CD4-positive, alpha-beta T cell treated with Interleukin-6 for 4 hours (primary cell): ENCODE results near the gene ABHD3.
"Not testable (repeated sequence)": the region's sequence is repeated elsewhere in the genome, so short reads cannot be mapped to it uniquely, and the experiment has no call there.

Source experiments
- DNase-seq: peaks from one replicate; pipeline ENCODE4 v3.0.0-alpha.2; 2020; ENCODE audit warnings: mixed read lengths

The ABHD3 gene

DNA sequence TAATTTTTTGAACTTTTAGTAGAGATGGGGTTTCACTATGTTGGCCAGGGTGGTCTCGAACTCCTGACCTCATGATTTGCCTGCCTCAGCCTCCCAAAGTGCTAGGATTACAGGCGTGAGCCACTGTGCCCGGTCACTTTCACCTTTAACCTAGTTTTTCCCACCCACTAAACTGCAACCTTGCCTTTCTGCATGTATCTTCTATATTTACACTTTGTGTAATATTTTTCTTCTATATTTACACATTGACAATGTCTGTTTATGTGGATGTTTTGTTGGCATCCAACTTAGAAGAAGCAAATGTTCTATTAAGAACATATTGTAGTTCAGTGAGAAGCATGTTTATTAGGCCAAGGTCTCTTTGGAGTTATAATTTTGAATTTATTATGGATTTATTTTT is 65.8 kb downstream of the ABHD3 start:
- DNase-seq: no peak

DNA sequence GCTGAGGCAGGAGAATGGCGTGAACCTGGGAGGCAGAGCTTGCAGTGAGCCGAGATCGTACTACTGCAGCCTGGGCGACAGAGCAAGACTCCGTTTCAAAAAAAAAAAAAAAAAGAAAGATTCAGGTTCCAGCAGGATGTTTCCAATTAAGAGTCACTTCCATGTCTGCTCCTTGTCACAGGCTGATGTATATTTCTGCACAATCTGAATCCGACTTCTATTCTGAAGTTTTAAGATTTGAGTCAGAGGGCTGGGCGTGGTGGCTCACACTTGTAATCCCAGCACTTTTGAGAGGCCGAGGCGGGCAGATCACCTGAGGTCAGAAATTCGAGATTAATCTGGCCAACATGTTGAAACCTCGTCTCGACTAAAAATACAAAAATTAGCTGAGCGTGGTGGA is 67.8 kb downstream of the ABHD3 start:
- no peak for DNase-seq

DNA sequence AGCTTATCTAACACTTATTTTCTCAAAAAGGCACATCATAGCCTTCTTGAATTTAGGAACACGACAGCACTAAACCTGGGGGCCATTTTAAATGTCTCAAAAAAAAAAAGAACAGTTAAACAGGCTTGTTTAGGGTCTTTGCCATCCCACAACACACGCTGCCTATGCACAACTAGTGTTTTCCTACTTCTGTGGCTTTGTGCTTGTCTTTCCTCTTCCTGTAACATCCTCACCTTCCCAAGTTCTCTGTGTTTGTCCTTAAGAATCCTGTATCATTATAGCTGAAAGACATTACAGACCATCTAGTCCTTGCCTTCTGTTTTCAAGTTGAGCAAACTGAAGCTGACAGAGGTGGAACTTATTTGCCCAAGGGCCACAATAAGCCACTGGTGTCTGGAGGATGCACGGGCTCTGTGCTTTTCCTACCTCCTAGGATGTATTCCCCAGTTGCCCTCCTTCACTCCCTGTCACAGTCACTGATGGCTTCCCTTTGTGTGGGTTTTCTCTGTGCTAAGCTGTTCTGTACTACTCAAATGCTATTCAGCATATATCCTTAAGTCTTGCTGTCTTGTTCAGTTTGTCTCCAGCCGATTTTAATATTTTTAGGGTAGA is 69.9 kb downstream of the ABHD3 start:
- no peak for DNase-seq

DNA sequence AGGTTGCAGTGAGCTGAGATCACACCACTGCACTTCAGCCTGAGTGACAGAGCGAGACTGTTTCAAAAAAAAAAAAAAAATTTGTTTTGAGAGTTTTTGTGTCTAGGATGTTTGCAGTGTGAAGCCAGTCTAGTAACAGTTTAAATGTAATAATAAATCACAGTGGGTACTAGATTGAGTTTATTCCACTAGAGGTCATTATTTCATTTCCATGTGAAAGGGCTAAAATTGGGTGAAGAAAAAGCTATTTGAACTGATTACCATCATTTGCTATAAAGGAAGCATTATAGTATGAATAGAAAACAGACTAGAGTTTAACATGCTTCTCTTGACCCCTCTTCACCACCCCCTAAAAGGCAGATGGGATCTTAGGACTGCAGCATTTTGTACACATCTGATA is 72.2 kb downstream of the ABHD3 start:
- no peak for DNase-seq

DNA sequence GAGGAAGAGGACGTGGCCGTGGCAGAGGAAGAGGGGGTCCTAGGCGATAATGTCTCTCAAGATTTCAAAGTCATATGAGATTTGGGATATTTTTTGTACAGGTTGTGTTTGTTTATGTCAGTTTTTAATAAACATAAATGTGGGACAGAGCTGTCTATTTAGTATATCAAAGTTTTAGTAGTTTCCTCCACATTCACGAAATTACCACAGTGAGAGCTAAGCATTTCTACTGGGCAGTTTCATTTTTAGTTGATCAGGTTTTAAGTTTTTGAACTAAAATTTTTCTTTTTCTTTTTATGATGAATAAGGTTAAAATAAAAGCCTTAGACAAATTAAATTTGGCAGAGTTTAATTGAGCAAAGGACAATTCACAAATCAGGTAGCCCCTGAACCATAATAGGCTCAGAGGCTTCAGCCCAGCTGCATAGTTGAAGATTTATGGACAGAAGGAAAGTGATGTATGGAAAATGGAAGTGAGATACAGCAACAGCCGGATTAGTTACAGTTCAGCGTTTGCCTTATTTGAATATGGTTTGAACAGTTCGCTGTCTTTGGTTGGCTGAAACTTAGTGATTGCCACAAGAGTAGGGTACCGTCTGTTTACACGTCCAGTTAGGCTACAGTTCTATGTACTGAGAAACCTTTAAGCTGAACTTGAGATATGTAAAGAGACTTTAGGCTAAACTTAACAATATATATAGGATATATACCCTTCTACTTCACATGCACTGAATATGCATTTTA is 75.3 kb downstream of the ABHD3 start:
- DNase-seq: no peak

DNA sequence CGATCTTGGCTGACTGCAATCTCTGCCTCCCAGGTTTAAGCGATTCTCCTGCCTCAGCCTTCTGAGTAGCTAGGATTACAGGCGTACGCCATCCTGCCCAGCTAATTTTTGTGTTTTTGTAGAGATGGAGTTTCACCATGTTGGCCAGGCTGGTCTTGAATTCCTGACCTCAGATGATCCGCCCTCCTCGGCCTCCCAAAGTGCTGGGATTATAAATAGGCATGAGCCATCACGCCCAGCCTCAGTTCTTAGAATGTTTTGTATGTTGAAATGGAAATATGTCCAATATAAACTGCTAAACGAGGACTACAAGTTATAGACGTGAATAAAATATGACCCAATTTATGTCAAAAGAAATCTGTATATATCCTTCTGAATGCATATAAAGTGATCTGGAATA is 82.9 kb downstream of the ABHD3 start:
- not testable (repeated sequence) for DNase-seq

DNA sequence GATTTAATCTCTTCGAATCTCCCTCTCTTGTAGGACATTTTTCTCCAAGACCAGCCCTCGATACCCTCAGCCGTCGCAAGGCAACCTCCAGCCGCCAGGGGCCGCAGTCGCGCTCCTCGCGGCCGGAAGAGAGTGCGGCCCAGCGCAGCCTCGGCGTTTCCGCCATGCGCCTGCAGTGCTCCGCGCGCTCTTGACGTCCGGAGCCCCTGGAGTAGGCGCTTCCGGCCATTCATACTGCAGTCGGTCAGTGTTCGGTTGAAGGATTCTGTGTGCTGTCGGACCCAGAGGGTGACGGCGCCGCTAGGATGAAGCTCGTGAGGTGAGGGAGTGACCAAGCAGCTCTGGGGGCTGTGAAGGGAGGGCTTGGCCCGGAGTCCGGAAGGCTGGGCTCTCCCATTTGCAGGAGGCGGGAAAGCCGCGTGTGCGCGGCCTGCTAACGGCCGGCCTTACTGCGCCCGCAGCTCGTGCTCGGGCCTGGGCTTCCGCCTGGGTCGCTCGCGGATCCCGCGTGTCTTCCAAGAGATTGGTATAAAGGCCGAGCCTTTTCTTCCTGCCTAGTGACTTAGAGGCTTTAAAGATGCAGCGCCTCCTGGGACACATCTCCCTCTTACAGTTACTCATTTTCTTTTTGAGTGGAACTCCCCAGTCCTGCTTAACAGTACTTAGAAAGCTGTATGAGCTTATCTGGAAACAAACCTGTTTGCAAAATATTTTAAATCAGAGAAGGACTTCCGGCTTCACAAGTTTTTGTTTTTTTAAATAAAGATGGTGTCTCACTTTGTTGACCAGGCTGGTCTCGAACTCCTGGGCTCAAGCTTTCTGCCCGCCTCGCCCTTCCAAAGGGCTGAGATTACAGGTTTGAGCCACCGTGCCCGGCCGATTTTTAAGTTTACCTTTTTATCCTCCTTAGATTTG is 92.2 kb downstream of the ABHD3 start, which contains the start of gene SNRPD1:
TSS of gene SNRPD1 (plus strand) at position 190 of the 915 bp plus-strand sequence. CDS start at position 306, 116 bp downstream.
- DNase-seq: peak; percentile 87

DNA sequence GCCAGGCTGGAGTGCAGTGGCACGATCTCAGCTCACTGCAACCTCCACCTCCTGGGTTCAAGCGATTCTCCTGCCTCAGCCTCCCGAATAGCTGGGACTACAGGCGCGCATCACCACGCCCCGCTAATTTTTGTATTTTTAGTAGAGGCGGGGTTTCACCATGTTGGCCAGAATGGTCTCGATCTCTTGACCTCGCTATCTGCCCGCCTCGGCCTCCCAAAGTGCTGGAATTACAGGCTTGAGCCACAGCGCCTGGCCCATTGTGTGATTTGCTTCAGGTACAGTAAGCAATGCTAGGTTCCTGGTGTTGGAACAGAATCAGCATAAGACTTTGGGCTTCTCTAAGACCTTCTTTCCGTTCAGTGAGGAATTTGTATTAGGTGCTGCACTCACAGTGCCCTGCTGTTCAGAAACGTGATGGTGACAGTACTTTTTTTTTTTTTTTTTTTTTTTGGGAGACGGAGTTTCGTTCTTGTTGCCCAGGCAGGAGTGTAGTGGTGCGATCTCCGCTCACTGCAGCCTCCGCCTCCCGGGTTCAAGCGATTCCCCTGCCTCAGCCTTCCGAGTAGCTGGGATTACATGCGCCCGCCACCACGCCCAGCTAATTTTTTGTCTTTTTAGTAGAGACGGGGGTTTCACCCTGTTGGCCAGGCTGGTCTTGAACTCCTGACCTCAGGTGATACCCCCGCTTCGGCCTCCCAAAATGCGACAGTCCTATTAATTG is 93.0 kb downstream of the ABHD3 start:
- DNase-seq: not testable (repeated sequence)

DNA sequence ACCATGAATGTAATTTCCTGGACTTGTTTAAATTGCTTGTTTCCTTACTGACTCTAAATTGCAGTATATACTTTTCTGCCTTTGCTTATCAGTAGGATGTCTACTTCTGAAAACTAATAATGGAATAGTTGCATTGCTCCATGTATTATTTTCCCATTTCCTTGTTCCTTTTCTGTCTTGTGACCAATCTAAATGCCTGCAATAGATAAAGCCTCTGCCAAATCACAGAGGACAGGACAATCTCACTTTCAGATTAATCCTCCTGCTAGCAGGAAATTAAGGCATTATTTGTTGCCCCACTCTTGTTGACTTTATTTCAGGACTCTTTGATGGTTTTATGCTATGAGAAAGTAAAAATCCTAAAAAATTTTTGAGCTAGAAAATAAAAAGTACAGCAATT is 99.4 kb downstream of the ABHD3 start:
- DNase-seq: no peak

DNA sequence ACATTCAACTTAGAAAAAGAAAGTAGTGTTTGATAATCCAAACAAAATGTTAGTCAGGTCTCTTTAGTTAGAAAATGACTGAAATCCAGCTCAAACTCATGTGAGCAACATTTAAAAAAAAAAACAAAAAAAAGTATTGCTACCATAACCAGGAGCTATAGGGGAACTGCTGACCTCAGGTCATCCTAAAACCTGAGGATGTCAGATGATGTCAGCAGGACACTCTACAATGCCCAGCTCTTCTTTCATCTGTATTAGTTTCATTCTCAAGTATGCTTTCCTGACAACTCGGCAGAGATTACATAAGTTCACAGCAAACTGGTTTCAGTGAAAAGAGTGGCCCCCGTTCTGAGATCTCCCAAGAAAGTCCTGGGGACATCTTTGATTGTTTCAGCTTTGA is 99.9 kb downstream of the ABHD3 start:
- no peak for DNase-seq

DNA sequence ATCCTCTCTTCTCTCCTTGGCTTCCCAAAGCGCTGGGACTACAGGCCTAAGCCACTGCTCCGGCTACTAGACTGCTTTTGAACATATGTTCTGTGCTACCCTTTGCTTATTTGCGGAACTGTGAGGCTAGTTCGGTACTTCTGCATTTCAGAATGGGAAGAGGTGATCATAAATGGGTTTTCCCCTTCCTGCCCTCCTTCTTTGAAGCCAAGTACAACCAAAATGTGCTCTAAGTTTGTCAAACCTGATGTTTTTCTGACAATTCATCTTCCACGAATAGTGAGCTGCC is 102.3 kb downstream of the ABHD3 start:
- DNase-seq: no peak
